NCI-H2227 (cell line): ENCODE results near the gene HPSE2.

ENCODE experiments used
- DNase-seq: peaks from one replicate; lab custom pipeline; 2025; ENCODE audit not compliant: unreplicated experiment; lab: John Stamatoyannopoulos, UW

The HPSE2 gene

DNA sequence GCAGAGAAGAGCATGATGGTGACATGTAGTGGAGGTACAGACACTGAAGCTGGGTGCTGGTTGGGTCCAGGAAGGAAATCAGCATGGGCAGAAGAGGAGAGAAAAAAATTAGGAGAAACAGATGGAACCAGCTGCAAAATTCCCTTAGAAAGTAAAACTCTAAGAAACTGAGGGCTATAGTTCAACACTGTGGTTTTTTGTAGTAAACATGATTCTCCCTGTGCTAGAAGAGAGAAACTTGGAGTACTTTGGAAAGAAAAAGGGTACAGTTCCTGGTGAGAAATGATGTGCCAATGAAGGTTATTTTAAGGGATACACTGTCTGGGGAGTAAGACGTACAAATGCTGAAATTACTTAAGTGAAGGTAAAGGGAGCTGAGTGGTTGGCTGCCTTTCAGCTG, 607.4 kb downstream of the HPSE2 start:
- no peak for DNase-seq

- no peak for DNase-seq
Measured at GRCh38 chr10:98627711-98628110, 607.9 kb downstream of the HPSE2 start.

GRCh38 chr10:98624963-98625362, 610.7 kb downstream of the HPSE2 start:
- no peak for DNase-seq

DNA sequence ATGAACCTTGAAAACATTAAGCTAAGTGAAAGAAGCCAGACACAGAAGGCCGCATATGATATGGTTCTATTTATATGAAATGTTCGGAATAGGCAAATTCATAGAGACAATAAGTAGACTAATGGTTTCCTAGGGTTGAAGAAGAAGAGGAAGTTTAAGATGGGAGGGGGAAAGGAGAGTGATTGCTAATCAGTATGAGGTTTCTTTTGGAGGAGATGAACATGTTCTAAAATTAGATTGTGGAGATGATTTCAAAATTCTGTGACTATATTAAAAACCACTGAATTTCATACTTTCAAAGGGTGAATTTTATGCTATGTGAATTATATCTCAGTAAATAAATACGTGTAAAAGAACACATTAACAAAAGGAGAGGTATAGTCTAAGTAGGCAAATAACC, 612.5 kb downstream of the HPSE2 start:
- no peak for DNase-seq

DNA sequence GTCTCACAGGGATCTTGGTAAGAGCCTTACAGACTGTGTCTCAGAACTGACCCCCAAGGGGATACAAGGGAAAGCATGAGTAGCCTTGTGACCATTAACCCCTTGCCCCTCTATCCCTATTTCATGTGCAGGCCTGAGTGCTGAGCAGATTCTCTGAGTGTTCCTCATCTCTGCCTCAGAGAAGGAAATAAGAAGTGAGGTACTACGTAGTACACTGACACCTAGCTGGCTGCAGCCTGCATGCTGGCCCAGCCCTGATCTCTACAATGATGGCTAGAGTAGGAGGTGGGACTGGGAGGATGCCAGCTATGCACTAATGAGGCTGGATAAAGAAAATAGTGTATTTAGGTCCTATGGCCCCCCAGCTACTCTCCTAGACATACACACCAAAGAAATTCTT, 614.0 kb downstream of the HPSE2 start:
- no peak for DNase-seq

DNA sequence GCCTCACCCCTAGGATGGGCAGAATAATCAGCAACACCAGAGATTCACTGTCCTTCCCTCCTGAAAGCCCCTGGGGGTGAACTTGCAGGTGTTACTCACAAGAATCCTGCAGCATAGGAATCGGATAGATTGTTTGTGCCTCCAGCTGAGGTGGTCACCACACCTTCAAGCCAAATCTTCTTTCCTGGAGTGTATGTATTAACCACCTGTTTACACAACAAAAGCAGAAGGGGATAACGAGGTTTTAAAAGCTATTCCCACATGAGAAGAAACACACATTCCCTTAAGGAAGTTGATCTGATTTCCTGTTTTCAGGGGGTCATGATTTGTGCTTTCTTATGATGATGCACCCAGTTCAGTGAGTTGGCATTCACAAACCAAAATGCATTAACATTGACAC, 615.1 kb downstream of the HPSE2 start:
- DNase-seq, result no peak

DNA sequence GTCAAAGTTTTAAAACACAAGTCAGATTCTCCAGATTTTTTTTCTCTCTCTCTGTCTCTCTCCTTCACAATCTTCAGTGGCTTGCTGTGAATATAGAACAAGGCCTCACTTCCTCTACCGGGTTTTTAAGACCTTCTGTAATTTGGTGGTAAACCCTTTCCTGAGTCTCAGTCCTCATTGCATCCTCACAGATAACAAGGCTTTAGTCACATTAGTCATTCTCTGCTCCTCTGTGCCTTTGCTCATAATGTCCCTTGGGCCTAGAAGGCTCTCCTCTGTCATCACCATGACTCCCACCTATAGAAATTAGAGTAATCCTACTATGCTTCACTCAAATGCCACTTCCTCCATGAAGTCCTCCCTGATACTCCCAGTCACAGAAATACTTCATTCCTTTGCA, 616.2 kb downstream of the HPSE2 start:
- no peak for DNase-seq

- no peak for DNase-seq
Measured at GRCh38 chr10:98617906-98618520, 617.6 kb downstream of the HPSE2 start.

- no peak for DNase-seq
Measured at GRCh38 chr10:98613446-98613845, 622.2 kb downstream of the HPSE2 start.

DNA sequence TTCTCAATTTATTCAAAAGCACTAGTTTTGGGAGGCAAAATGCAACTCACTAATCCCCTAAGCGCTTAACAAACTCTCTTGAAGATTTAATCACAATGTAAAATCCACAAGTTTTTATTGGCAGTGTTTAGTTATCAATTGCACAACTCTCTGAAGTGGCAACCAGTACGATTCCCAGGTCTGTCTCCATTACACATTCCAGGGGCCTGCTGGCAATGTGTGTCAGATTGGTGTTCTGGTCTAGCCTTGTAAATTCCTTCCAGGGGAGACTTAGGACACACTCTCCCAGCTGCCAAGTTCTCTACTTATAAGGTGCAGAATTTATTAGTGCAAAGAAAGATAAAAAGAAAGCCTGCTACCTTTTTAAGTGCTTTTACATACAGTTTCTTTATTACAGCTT, 624.2 kb downstream of the HPSE2 start:
- DNase-seq, result no peak

- no peak for DNase-seq
Measured at GRCh38 chr10:98610836-98611235, 624.8 kb downstream of the HPSE2 start.

DNA sequence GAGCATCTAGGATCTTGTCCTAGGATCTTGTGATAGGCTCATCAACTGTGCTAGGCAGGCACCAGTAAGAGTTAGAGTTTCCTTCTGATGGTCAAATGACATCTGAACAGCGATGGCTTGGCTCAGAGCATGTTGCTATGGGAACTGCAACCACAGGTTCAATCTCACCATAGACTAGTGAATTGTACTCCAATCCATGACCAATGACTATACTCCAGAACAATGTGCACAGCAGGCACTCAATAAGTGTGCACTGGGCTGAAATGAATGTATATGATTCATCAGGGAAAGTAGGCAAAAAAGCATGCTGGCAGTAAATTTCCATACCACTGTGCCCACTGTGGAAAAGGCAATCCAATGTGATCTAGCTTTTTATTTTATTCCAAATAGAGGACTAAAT, 625.4 kb downstream of the HPSE2 start:
- DNase-seq, result no peak

- no peak for DNase-seq
Measured at GRCh38 chr10:98609265-98609664, 626.4 kb downstream of the HPSE2 start.

DNA sequence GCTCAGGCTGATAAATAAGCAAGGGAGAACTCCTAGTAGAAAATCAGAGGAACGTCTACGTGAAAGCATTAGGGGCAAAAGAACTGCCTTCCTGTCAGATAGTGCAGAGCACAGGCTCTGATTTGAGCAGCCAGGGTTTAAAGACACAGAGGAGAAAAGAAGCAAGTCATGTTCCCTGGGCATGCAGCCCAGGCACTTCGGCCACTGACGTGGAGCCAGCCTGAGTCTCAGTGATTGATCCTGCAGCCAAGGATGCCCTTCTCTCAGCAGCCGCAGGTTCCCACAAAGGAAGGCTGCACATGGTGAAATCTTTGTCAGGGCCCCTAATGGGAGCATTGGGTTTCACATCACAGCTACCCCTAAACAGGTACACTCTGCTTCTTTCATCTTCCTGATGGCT, 627.2 kb downstream of the HPSE2 start:
- DNase-seq, result no peak

DNA sequence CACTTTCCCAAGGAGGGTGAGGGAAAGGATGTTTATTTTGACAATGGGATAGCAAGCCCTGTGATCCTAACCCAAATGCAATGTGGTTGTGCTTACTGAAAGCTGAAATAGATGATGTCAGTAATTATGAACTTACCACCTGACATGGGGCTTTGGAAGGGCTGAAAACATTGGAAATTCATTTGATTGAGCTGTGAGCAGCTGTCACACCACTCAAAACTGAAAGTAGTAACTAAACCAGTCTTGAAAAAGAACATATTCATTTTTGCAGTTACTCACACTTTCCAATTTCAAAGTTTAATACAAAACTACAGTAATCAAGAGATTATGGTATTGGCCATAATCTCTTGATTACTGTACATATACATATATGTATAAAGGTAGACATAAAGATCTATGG, 633.4 kb downstream of the HPSE2 start:
- no peak for DNase-seq

GRCh38 chr10:98599032-98599610, 636.5 kb downstream of the HPSE2 start:
- no peak for DNase-seq

DNA sequence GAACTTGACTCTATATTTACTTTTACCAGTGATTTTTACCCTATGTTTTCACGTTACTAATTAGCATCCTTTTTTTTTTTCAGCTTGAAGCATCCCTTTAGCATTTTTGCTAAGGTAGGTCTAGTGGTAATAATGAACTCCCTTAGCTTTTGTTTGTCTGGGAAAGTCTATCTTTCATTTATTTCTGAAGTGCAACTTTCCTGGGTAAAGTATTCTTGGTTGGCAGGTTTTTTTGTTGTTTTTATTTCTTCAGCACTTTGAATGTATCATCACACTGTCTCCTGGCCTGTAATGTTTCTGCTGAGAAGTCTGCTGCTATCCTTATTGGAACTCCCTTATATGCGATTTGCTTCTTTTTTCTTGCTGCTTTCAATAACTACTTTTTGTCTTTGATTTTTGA, 639.2 kb downstream of the HPSE2 start:
- DNase-seq, result no peak

GRCh38 chr10:98589691-98590090, 646.0 kb downstream of the HPSE2 start:
- DNase-seq, result no peak

GRCh38 chr10:98589007-98589406, 646.6 kb downstream of the HPSE2 start:
- no peak for DNase-seq

- DNase-seq, result no peak
Measured at GRCh38 chr10:98587156-98587837, 648.4 kb downstream of the HPSE2 start.

DNA sequence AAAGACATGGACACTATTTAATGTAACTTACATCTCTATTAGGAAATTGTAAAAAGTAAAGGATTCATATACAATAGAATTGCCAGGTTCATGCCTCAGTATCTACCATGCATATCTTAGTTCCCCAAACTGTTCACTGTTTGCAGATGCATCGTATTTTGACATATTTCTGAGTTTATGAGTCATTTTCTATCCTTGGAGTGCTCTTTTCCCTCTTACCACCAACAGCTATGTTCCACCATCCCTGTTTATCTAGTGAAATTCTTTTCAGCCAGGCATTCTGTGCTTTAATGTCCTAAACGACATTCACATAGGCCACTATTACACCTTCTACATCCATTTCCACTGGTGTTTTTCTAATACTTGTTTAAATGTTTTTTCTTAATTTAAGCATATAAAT, 649.6 kb downstream of the HPSE2 start:
- DNase-seq, result no peak

DNA sequence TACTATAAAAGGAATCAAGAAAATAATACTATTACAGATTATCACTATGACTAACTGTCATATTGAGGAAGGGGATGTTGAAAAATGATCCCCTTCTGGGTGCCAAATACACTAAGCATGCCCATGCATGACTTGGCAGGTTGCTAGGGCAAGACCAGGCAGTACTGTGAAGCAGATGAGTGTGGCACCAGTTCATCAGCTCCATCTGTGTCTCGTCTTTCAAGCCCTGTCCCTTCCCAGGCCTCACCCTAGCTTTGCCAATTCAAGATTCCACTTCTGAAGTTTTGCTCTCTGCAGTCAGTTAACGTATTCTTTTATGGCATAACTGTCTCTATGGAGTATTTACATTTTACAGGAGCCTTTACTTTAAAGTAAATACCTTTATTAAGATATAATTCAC, 653.3 kb downstream of the HPSE2 start:
- DNase-seq, result no peak

DNA sequence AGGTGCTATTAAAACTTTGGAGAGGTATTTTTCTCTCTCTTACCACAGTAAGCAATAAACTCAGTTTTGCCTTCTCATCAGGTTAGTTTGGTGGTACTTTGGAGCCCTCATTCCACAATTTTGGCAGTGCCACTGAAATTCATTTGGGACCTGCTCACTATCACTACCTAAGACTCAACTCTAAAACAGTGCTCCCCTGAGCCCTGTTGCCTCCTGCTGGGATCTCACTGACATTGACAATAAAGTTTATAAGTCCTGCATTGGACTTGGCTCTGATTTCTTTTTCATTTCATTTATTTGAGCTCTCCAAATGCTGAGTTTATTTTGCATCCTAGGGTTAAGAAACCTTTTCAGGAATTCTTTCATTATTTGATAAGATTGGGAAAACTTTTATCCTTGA, 658.1 kb downstream of the HPSE2 start:
- DNase-seq, result no peak
